ENCODE measurements around the gene STAT6. TPM values are rescaled to one million over a fixed set of nuclear protein-coding genes. Genes with fewer than 3 reads are reported as not detected.
"Not testable (repeated sequence)": the region's sequence is repeated elsewhere in the genome, so short reads cannot be mapped to it uniquely, and the experiment has no call there.

The STAT6 gene
- total and polyA plus RNA-seq, 4 donors = 99.8 to 382 (median 229) TPM

GRCh38 chr12:57079821-57080220 is 31.3 kb downstream of the STAT6 start:
- Histone ChIP-seq H3K4me3 (ENCODE audit: low read length in 2 of 2) (no peak overlapping the region), H3K27me3 (ENCODE audit: control insufficient read depth in 1 of 2, insufficient read depth in 2 of 2, low read length in 1 of 2) (no peaks in the 10 kb centered on the region), H3K27ac (ENCODE audit: low read depth in 1 of 2, low read length in 2 of 2) (peak overlapping the region; percentile 55 to 87), H3K4me1 (ENCODE audit: control insufficient read depth in 1 of 2, insufficient read depth in 2 of 2, low read length in 2 of 2) (no peaks in the 10 kb centered on the region), H3K36me3 (ENCODE audit: control insufficient read depth in 1 of 2, insufficient read depth in 2 of 2, low read length in 1 of 2) (no peaks in the 10 kb centered on the region), H3K9me3 (ENCODE audit: control insufficient read depth, low read length) (no peaks in the 10 kb centered on the region)
- WGBS, 2 donors = 73 to 74% methylated on average over 1 of the region's 1 CpG
- intact Hi-C loops (cut with DNase I) = no loop called here
- no peak for DNase-seq
- no peak for ATAC-seq (ENCODE audit: low FRiP score)

DNA sequence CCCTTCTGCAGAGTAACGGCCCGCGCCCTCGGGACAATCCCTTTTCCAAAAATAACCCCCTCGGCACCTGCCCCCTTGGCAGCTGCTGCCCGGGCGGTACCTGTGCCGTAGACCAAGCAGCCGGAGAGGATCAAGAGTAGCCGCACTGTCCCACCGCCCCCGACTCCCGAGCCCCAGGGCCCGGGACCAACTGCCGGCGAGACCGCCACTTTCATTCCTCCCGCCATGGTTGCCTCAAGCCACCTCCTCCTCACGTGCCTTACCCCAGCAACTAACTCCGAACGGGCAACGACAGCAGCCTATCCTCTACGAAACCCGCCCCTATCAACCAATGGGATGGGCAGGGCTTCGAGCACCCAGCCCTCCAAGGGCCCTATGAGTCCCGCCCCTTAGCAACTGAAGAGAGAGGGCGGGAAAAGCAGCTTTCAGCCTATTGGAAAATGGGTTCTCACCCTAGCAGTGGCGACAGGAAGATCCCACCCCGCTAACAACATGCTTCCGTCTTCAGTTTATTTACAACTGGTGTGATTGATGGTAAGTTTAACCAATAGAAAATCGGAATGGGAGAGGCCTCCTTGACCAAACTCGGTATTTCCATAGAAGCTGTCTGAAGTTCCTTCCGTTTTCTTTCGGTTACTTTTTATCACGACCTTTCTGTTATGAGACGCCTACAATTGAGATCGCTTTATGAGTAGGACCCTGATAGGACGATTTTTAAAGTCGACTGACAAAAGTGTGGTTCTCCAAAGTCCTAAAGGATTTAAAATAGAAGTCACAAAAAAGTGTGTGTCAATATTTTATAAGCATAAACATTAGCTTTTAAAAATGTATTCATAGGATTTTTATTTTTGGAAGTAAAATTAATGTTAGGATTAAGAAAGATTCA is 32.4 kb downstream of the STAT6 start, which contains the start of gene NEMP1:
Gene NEMP1 (minus strand): TSS at position 273 of the 886 bp plus-strand sequence. CDS start 46 bp downstream, at position 227.
- H3K27me3 ChIP-seq (ENCODE audit: control insufficient read depth in 1 of 2, insufficient read depth in 2 of 2, low read length in 1 of 2) = no peaks in the 10 kb centered on the region
- no peaks in the 10 kb centered on the region for H3K4me1 ChIP-seq (ENCODE audit: control insufficient read depth in 1 of 2, insufficient read depth in 2 of 2, low read length in 2 of 2)
- peak; percentile 94 to 97 for DNase-seq
- H3K9me3 ChIP-seq (ENCODE audit: control insufficient read depth, low read length) = no peaks in the 10 kb centered on the region
- H3K4me3 ChIP-seq (ENCODE audit: low read length in 2 of 2) = peak within 1 kb of the TSS; percentile 33 to 45
- intact Hi-C loops (cut with DNase I) = no loop called here
- H3K27ac ChIP-seq (ENCODE audit: low read depth in 1 of 2, low read length in 2 of 2) = peak within 1 kb of the TSS; percentile 55 to 87
- H3K36me3 ChIP-seq (ENCODE audit: control insufficient read depth in 1 of 2, insufficient read depth in 2 of 2, low read length in 1 of 2) = no peaks in the 10 kb centered on the region
- peak; percentile 100 for ATAC-seq (ENCODE audit: low FRiP score)
- WGBS, 2 donors = 0 to 1% methylated on average over 39 of the region's 39 CpGs

DNA sequence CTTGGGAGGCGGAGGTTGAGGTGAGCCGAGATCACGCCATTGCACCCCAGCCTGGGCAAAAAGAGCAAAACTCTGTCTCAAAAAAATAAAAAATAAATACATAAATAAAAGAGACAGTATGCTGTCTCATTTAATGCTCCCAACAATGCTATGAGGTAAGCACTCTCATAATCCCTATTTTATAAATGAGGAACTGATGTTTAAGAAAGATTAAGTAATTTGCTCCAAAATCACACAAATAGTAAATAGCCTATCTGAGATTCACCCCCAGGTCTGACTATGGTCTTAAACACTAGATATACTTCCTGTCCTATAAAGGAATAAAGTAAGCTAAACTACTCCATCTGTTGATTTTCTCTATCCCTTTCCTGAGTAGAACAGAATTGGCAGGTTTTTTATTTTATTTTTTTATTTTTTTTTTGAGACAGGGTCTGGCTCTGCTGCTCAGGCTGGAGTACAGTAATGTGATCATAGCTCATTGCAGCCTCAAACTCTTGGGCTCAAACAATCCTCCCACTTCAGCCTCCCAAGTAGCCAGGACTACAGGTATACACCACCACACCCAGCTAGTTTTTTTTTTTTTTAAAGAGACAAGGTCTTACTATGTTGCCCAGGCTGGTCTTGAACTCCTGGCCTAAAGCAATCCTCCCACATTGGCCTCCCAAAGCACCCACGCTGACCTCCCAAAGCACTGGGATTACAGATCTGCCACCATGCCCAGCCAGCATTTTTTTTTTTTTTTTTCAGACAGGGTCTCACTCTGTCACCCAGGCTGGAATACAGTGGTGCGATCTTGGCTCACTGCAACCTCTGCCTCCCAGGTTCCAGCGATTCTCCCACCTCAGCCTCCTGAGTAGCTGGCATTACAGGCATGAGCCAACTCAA is 37.4 kb downstream of the STAT6 start:
- not testable (repeated sequence) for H3K36me3 ChIP-seq (ENCODE audit: control insufficient read depth in 1 of 2, insufficient read depth in 2 of 2, low read length in 1 of 2); H3K4me3 ChIP-seq (ENCODE audit: low read length in 2 of 2); DNase-seq; H3K4me1 ChIP-seq (ENCODE audit: control insufficient read depth in 1 of 2, insufficient read depth in 2 of 2, low read length in 2 of 2); ATAC-seq (ENCODE audit: low FRiP score); H3K27ac ChIP-seq (ENCODE audit: low read depth in 1 of 2, low read length in 2 of 2); H3K27me3 ChIP-seq (ENCODE audit: control insufficient read depth in 1 of 2, insufficient read depth in 2 of 2, low read length in 1 of 2); H3K9me3 ChIP-seq (ENCODE audit: control insufficient read depth, low read length)
- intact Hi-C loops (cut with DNase I) = loop anchor here in 1 of 2 donors (2.0 to 5.0 kb wide), 2 partner anchors 17 to 108 kb away; no protein-coding TSS in a partner anchor
- 76 to 80% methylated on average over 6 of the region's 6 CpGs for WGBS, 2 donors

DNA sequence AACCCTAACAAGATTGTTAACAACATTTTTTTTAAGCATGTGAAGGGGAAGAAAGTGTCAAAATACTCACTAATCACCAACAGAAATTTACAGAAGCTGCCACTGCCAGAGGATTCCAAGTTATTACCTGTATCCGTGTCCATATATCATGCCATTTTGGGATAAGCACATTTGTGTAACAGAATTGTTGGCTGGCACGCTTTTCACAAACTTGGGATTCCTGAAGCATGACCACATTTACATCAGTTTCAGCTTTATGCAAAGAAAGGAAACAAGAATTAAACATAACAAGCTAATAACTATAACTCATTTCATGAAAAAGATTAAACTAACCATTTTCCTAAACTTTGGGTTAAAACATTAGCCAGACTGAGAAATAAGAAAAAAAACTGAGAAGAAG is 38.5 kb downstream of the STAT6 start:
- Histone ChIP-seq H3K27me3 (ENCODE audit: control insufficient read depth in 1 of 2, insufficient read depth in 2 of 2, low read length in 1 of 2) (no peaks in the 10 kb centered on the region), H3K36me3 (ENCODE audit: control insufficient read depth in 1 of 2, insufficient read depth in 2 of 2, low read length in 1 of 2) (no peaks in the 10 kb centered on the region), H3K27ac (ENCODE audit: low read depth in 1 of 2, low read length in 2 of 2) (no peak overlapping the region), H3K4me3 (ENCODE audit: low read length in 2 of 2) (no peak overlapping the region), H3K9me3 (ENCODE audit: control insufficient read depth, low read length) (no peaks in the 10 kb centered on the region), H3K4me1 (ENCODE audit: control insufficient read depth in 1 of 2, insufficient read depth in 2 of 2, low read length in 2 of 2) (peaks cover 0 to 5% of the 10 kb centered on the region in 2 donors)
- DNase-seq = no peak
- WGBS, 2 donors = 3 to 10% methylated on average over 2 of the region's 2 CpGs
- ATAC-seq (ENCODE audit: low FRiP score) = no peak
- intact Hi-C loops (cut with DNase I) = loop anchor here in 1 of 2 donors (5.0 kb wide), 1 partner anchor 110 kb away; no protein-coding TSS in a partner anchor

DNA sequence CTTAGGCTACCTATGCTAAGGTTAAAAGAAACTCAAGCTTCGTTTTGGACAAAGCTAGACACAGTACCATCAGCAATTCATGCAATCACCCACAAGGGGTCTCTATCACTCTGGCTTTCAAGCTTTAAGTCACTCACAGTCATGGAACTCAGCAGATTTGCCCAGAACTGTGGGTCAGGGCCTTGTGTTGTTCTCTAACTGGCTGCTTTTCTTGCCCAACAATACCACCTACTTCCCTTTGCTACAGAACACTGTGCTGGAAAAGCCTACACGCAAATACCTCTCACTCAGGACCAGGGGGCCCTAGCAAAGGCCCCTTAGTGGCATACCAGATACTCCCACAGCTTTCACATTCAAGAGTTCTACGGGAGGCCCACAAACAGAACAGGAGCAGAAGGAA is 41.6 kb downstream of the STAT6 start:
- H3K36me3 ChIP-seq (ENCODE audit: control insufficient read depth in 1 of 2, insufficient read depth in 2 of 2, low read length in 1 of 2) = no peaks in the 10 kb centered on the region
- intact Hi-C loops (cut with DNase I) = loop anchor here (1.0 to 10.0 kb wide), 3 partner anchors 43 to 315 kb away; partner anchors contain the start of gene PRIM1 (in 1 of the 2)
- DNase-seq = peak in 1 of 2 donors; percentile 76

GRCh38 chr12:57066245-57066644 is 44.9 kb downstream of the STAT6 start:
- intact Hi-C loops (cut with DNase I) = loop anchor here (5.0 to 10.0 kb wide), 2 partner anchors 116 to 311 kb away; partner anchors contain the start of gene PRIM1 (in 1 of the 2)
- DNase-seq (no peak), ATAC-seq (ENCODE audit: low FRiP score) (no peak)
- H3K27me3 ChIP-seq (ENCODE audit: control insufficient read depth in 1 of 2, insufficient read depth in 2 of 2, low read length in 1 of 2) = no peaks in the 10 kb centered on the region
- H3K4me3 ChIP-seq (ENCODE audit: low read length in 2 of 2) = no peak overlapping the region
- WGBS, 2 donors = 72 to 80% methylated on average over 2 of the region's 2 CpGs
- peaks cover 0 to 2% of the 10 kb centered on the region in 2 donors for H3K36me3 ChIP-seq (ENCODE audit: control insufficient read depth in 1 of 2, insufficient read depth in 2 of 2, low read length in 1 of 2)
- H3K27ac ChIP-seq (ENCODE audit: low read depth in 1 of 2, low read length in 2 of 2) = no peak overlapping the region
- H3K9me3 ChIP-seq (ENCODE audit: control insufficient read depth, low read length) = no peaks in the 10 kb centered on the region
- no peaks in the 10 kb centered on the region for H3K4me1 ChIP-seq (ENCODE audit: control insufficient read depth in 1 of 2, insufficient read depth in 2 of 2, low read length in 2 of 2)

More for the DNA sequence above, 41.6 kb downstream of the STAT6 start:
- H3K27me3 ChIP-seq (ENCODE audit: control insufficient read depth in 1 of 2, insufficient read depth in 2 of 2, low read length in 1 of 2) = no peaks in the 10 kb centered on the region
- peak overlapping the region; percentile 80 to 88 for H3K27ac ChIP-seq (ENCODE audit: low read depth in 1 of 2, low read length in 2 of 2)
- WGBS, 2 donors = 7% methylated on average over 3 of the region's 3 CpGs
- no peak overlapping the region for H3K4me3 ChIP-seq (ENCODE audit: low read length in 2 of 2)
- peaks cover 0 to 5% of the 10 kb centered on the region in 2 donors for H3K4me1 ChIP-seq (ENCODE audit: control insufficient read depth in 1 of 2, insufficient read depth in 2 of 2, low read length in 2 of 2)
- ATAC-seq (ENCODE audit: low FRiP score) = peak; percentile 96
- H3K9me3 ChIP-seq (ENCODE audit: control insufficient read depth, low read length) = no peaks in the 10 kb centered on the region

GRCh38 chr12:57063991-57064685 is 47.0 kb downstream of the STAT6 start:
- H3K27ac ChIP-seq (ENCODE audit: low read depth in 1 of 2, low read length in 2 of 2) = no peak overlapping the region
- ATAC-seq (ENCODE audit: low FRiP score) = no peak
- intact Hi-C loops (cut with DNase I) = loop anchor here in 1 of 2 donors (5.0 to 10.0 kb wide), 2 partner anchors 57 to 309 kb away; partner anchors contain the start of genes PRIM1 and ZBTB39
- no peaks in the 10 kb centered on the region for H3K4me1 ChIP-seq (ENCODE audit: control insufficient read depth in 1 of 2, insufficient read depth in 2 of 2, low read length in 2 of 2)
- H3K27me3 ChIP-seq (ENCODE audit: control insufficient read depth in 1 of 2, insufficient read depth in 2 of 2, low read length in 1 of 2) = no peaks in the 10 kb centered on the region
- WGBS, 2 donors = 80 to 82% methylated on average over 5 of the region's 5 CpGs
- H3K36me3 ChIP-seq (ENCODE audit: control insufficient read depth in 1 of 2, insufficient read depth in 2 of 2, low read length in 1 of 2) = peaks cover 5% of the 10 kb centered on the region in 2 donors
- H3K4me3 ChIP-seq (ENCODE audit: low read length in 2 of 2) = no peak overlapping the region
- no peaks in the 10 kb centered on the region for H3K9me3 ChIP-seq (ENCODE audit: control insufficient read depth, low read length)
- no peak for DNase-seq

DNA sequence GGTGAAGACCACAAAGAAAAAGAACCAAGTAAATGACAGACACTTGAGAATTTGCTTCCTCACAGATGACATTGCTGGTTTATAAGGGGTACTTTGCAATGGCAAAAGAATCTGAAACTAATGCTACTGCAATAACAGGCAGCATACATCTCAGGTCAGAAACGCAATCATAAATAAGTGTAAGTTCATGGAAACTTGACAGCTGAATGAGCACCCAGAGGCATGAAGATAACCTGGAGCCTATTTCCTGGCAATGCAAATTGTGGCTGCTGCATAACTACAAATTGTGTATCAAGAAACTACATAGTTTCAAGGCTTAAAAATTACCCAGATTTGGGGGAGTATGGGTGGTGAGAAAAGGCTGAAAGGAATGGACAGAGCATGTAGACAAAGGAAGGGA is 52.7 kb downstream of the STAT6 start:
- Histone ChIP-seq H3K4me3 (ENCODE audit: low read length in 2 of 2) (no peak overlapping the region), H3K36me3 (ENCODE audit: control insufficient read depth in 1 of 2, insufficient read depth in 2 of 2, low read length in 1 of 2) (peaks cover 9 to 12% of the 10 kb centered on the region in 2 donors), H3K27ac (ENCODE audit: low read depth in 1 of 2, low read length in 2 of 2) (no peak overlapping the region), H3K4me1 (ENCODE audit: control insufficient read depth in 1 of 2, insufficient read depth in 2 of 2, low read length in 2 of 2) (no peaks in the 10 kb centered on the region), H3K27me3 (ENCODE audit: control insufficient read depth in 1 of 2, insufficient read depth in 2 of 2, low read length in 1 of 2) (no peaks in the 10 kb centered on the region), H3K9me3 (ENCODE audit: control insufficient read depth, low read length) (no peaks in the 10 kb centered on the region)
- 86 to 90% methylated on average over 1 of the region's 1 CpG for WGBS, 2 donors
- DNase-seq (no peak), ATAC-seq (ENCODE audit: low FRiP score) (no peak)
- intact Hi-C loops (cut with DNase I) = no loop called here

All from aorta (tissue), 5 donors.